T-cell (primary cell): Measurements from ENCODE around the gene ASAP2. TPM values are rescaled to one million over a fixed set of nuclear protein-coding genes. Genes with fewer than 3 reads are reported as not detected.

Source experiments
- ATAC-seq, 4 experiments: fragments of 200-7000 bp in 3 of 4; fragments of 150-1000 bp in 1 of 4; cut with Tn5 transposase; replicated peaks in 1 of 4; 1 replicate in 3 of 4; 2 replicates in 1 of 4; pipeline ENCODE4 v1.10.0; 2021; ENCODE audit warnings: moderate library complexity in 3 of 4, mild to moderate bottlenecking in 2 of 4, moderate number of reproducible peaks in 1 of 4
- CTCF ChIA-PET, 2 donors: fragments of 300-600 bp; sonication (Branson Sonifier 250); formaldehyde crosslinking; loops; one replicate each; lab custom pipeline; 2022; ENCODE audit warnings: antibody characterized with exemption in 2 of 2; lab: Charles Lee
- POLR2A ChIA-PET, 2 donors: fragments of 300-600 bp; sonication (Branson Sonifier 250); formaldehyde crosslinking; loops; one replicate each; lab custom pipeline; 2022; ENCODE audit warnings: antibody characterized with exemption in 2 of 2; lab: Charles Lee
- DNase-seq, 35 experiments: peaks; one replicate each; pipeline versions ENCODE4 v3.0.0 to v3.0.0-alpha.2; 2013 to 2023
- H3K27ac ChIP-seq: one replicate; pipeline ENCODE4 v1.5.1; 2013; ENCODE audit warnings: low read length
- H3K27me3 ChIP-seq, 2 experiments: replicated peaks in 1 of 2; 1 replicate in 1 of 2; 2 replicates in 1 of 2; pipeline versions ENCODE4 v1.6.1 to v1.7.0; 2013; ENCODE audit warnings: low read length in 1 of 2, mixed read lengths in 1 of 2; ENCODE audit not compliant: control insufficient read depth in 2 of 2, insufficient read depth in 2 of 2; ENCODE audit errors: extremely low read depth in 1 of 2
- H3K36me3 ChIP-seq, 2 donors: 1 replicate in 1 of 2; 2 replicates in 1 of 2; pipeline versions ENCODE4 v1.6.1 to v1.7.0; 2013; ENCODE audit warnings: low read length in 1 of 2; ENCODE audit not compliant: control insufficient read depth in 2 of 2, insufficient read depth in 1 of 2; ENCODE audit errors: extremely low read depth in 1 of 2
- H3K4me1 ChIP-seq, 2 experiments: 1 replicate in 1 of 2; 2 replicates in 1 of 2; pipeline versions ENCODE4 v1.6.1 to v1.7.0; 2013; ENCODE audit warnings: low read length in 2 of 2, mixed read lengths in 1 of 2; ENCODE audit not compliant: insufficient read depth in 2 of 2, control insufficient read depth in 1 of 2; ENCODE audit errors: extremely low read depth in 1 of 2
- H3K4me3 ChIP-seq, 2 donors: 1 replicate in 1 of 2; 2 replicates in 1 of 2; pipeline versions ENCODE4 v1.5.1 to v1.7.0; 2013; ENCODE audit warnings: mild to moderate bottlenecking in 2 of 2, low read length in 1 of 2, moderate library complexity in 1 of 2; ENCODE audit not compliant: control insufficient read depth in 1 of 2; ENCODE audit errors: extremely low read depth in 1 of 2
- H3K9me3 ChIP-seq: 2 replicates; pipeline ENCODE4 v1.7.0; 2013
- H3K27ac Mint-ChIP-seq, 2 donors: one replicate each; pipeline ENCODE4 v1.8.0; 2020 to 2021; ENCODE audit warnings: mild to moderate bottlenecking in 2 of 2, mixed read lengths in 2 of 2
- H3K27me3 Mint-ChIP-seq, 2 donors: one replicate each; pipeline ENCODE4 v1.8.0; 2021 to 2022; ENCODE audit warnings: mixed read lengths in 2 of 2
- H3K36me3 Mint-ChIP-seq: one replicate; pipeline ENCODE4 v1.8.0; 2021; ENCODE audit warnings: mixed read lengths
- H3K4me1 Mint-ChIP-seq, 3 donors: one replicate each; pipeline ENCODE4 v1.8.0; 2020 to 2022; ENCODE audit warnings: mixed read lengths in 3 of 3, mild to moderate bottlenecking in 1 of 3
- H3K4me3 Mint-ChIP-seq, 3 donors: one replicate each; pipeline ENCODE4 v1.8.0; 2020 to 2022; ENCODE audit warnings: mild to moderate bottlenecking in 3 of 3, mixed read lengths in 3 of 3, moderate library complexity in 3 of 3
- H3K9me3 Mint-ChIP-seq, 3 donors: one replicate each; pipeline ENCODE4 v1.8.0; 2020 to 2022; ENCODE audit warnings: mixed read lengths in 3 of 3
- WGBS: methylation state at CpG from one replicate; pipeline ENCODE4 v1.1.5; 2013; ENCODE audit warnings: missing lambda C conversion rate; ENCODE audit not compliant: insufficient coverage; 5-methylcytosine and 5-hydroxymethylcytosine counted together
- total RNA-seq, 35 experiments: library from RNA in 6 of 35; stranded (reverse) in 6 of 35; fragments of 120-200 nt in 1 of 35; gene quantifications; one replicate each; pipeline versions ENCODE4 v1.2.1 to v1.2.4 and lab custom pipeline; 2013 to 2026

Gene ASAP2
- total RNA-seq, 5 donors from 2014 or later (not counting 1 experiment from before 2014, with no cell fraction given): 0.10 to 0.38 (median 0.27) TPM; not detected in 1

GRCh38 chr2:9250498-9251153 is 44.0 kb downstream of the ASAP2 start:
- no peaks in the 10 kb centered on the region for H3K4me1 Mint-ChIP-seq
- ChIA-PET CTCF (interaction anchor here in 1 of 2 donors (0.5 kb wide), 1 partner anchor 1329 kb away, joined by 3 read pairs; no protein-coding TSS in a partner anchor), POLR2A (no interaction called here)
- ATAC-seq: no peak
- no peak for DNase-seq
- whole genome bisulfite sequencing: 81% methylated on average over 11 of the region's 12 CpGs
- H3K27me3 Mint-ChIP-seq: peaks cover 19 to 22% of the 10 kb centered on the region in 2 donors
- Histone ChIP-seq H3K4me1 (no peaks in the 10 kb centered on the region), H3K27me3 (peaks cover 0 to 28% of the 10 kb centered on the region in 2 experiments), H3K27ac (no peak overlapping the region), H3K9me3 (no peaks in the 10 kb centered on the region), H3K36me3 (no peaks in the 10 kb centered on the region), H3K4me3 (no peak overlapping the region)
- H3K36me3 Mint-ChIP-seq: no peaks in the 10 kb centered on the region
- H3K4me3 Mint-ChIP-seq: no peak overlapping the region
- H3K9me3 Mint-ChIP-seq: no peaks in the 10 kb centered on the region
- peak overlapping the region in 1 of 2 donors; percentile 10 for H3K27ac Mint-ChIP-seq

GRCh38 chr2:9251154-9252001 is 44.8 kb downstream of the ASAP2 start:
- Histone ChIP-seq H3K27ac (no peak overlapping the region), H3K36me3 (no peaks in the 10 kb centered on the region), H3K4me3 (no peak overlapping the region), H3K9me3 (no peaks in the 10 kb centered on the region), H3K27me3 (peaks cover 0 to 28% of the 10 kb centered on the region in 2 experiments), H3K4me1 (no peaks in the 10 kb centered on the region)
- 25% methylated on average over 2 of the region's 16 CpGs for WGBS
- ChIA-PET CTCF (no interaction called here), POLR2A (interaction anchor here in 1 of 2 donors (0.7 kb wide), 1 partner anchor 1539 kb away, joined by 3 read pairs; no protein-coding TSS in a partner anchor)
- Mint-ChIP-seq H3K27me3 (peaks cover 19 to 22% of the 10 kb centered on the region in 2 donors), H3K4me3 (no peak overlapping the region), H3K27ac (no peak overlapping the region), H3K9me3 (no peaks in the 10 kb centered on the region), H3K4me1 (no peaks in the 10 kb centered on the region), H3K36me3 (no peaks in the 10 kb centered on the region)
- ATAC-seq (no peak), DNase-seq (no peak)

GRCh38 chr2:9252002-9252357 is 45.4 kb downstream of the ASAP2 start:
- Mint-ChIP-seq H3K9me3 (no peaks in the 10 kb centered on the region), H3K4me3 (no peak overlapping the region), H3K36me3 (no peaks in the 10 kb centered on the region), H3K27ac (no peak overlapping the region), H3K4me1 (no peaks in the 10 kb centered on the region), H3K27me3 (peaks cover 19 to 22% of the 10 kb centered on the region in 2 donors)
- H3K27ac ChIP-seq: no peak overlapping the region
- no peaks in the 10 kb centered on the region for H3K36me3 ChIP-seq
- H3K4me3 ChIP-seq: no peak overlapping the region
- ATAC-seq (no peak), DNase-seq (no peak)
- H3K27me3 ChIP-seq: peaks cover 0 to 26% of the 10 kb centered on the region in 2 experiments
- 81% methylated on average over 5 of the region's 5 CpGs for WGBS
- no peaks in the 10 kb centered on the region for H3K4me1 ChIP-seq
- no peaks in the 10 kb centered on the region for H3K9me3 ChIP-seq
- POLR2A ChIA-PET: interaction anchor here in 1 of 2 donors (0.7 kb wide), 1 partner anchor 1539 kb away, joined by 3 read pairs; no protein-coding TSS in a partner anchor
- CTCF ChIA-PET: no interaction called here

GRCh38 chr2:9255416-9255815 is 48.8 kb downstream of the ASAP2 start:
- Mint-ChIP-seq H3K36me3 (no peaks in the 10 kb centered on the region), H3K4me1 (no peaks in the 10 kb centered on the region), H3K27ac (no peak overlapping the region), H3K27me3 (peaks cover 5 to 11% of the 10 kb centered on the region in 2 donors), H3K4me3 (no peak overlapping the region), H3K9me3 (no peaks in the 10 kb centered on the region)
- ChIA-PET CTCF (no interaction called here), POLR2A (no interaction called here)
- Histone ChIP-seq H3K9me3 (no peaks in the 10 kb centered on the region), H3K36me3 (no peaks in the 10 kb centered on the region), H3K27ac (no peak overlapping the region), H3K27me3 (peaks cover 0 to 14% of the 10 kb centered on the region in 2 experiments), H3K4me1 (no peaks in the 10 kb centered on the region), H3K4me3 (no peak overlapping the region)
- 83% methylated on average over 3 of the region's 4 CpGs for WGBS
- DNase-seq: no peak
- ATAC-seq: no peak

GRCh38 chr2:9256147-9256546 is 49.5 kb downstream of the ASAP2 start:
- H3K9me3 ChIP-seq: no peaks in the 10 kb centered on the region
- no peak overlapping the region for H3K27ac ChIP-seq
- WGBS: 89% methylated on average over 3 of the region's 4 CpGs
- H3K27me3 ChIP-seq: peaks cover 0 to 8% of the 10 kb centered on the region in 2 experiments
- no peak overlapping the region for H3K4me3 ChIP-seq
- ChIA-PET CTCF (no interaction called here), POLR2A (no interaction called here)
- Mint-ChIP-seq H3K4me3 (no peak overlapping the region), H3K4me1 (no peaks in the 10 kb centered on the region), H3K9me3 (no peaks in the 10 kb centered on the region), H3K27me3 (peaks cover 0 to 5% of the 10 kb centered on the region in 2 donors), H3K27ac (no peak overlapping the region), H3K36me3 (no peaks in the 10 kb centered on the region)
- ATAC-seq (no peak), DNase-seq (no peak)
- H3K4me1 ChIP-seq: no peaks in the 10 kb centered on the region
- no peaks in the 10 kb centered on the region for H3K36me3 ChIP-seq

GRCh38 chr2:9256570-9257043 is 50.0 kb downstream of the ASAP2 start:
- CTCF ChIA-PET: no interaction called here
- WGBS: 80% methylated on average over 1 of the region's 2 CpGs

More at GRCh38 chr2:9256570-9257043, 50.0 kb downstream of the ASAP2 start:
- Histone ChIP-seq H3K9me3 (no peaks in the 10 kb centered on the region), H3K36me3 (no peaks in the 10 kb centered on the region), H3K27me3 (peaks cover 0 to 4% of the 10 kb centered on the region in 2 experiments), H3K4me1 (no peaks in the 10 kb centered on the region), H3K4me3 (no peak overlapping the region), H3K27ac (no peak overlapping the region)
- Mint-ChIP-seq H3K4me1 (no peaks in the 10 kb centered on the region), H3K9me3 (no peaks in the 10 kb centered on the region), H3K27ac (no peak overlapping the region), H3K27me3 (peaks cover 0 to under 1% of the 10 kb centered on the region in 2 donors), H3K36me3 (no peaks in the 10 kb centered on the region), H3K4me3 (no peak overlapping the region)
- POLR2A ChIA-PET: no interaction called here
- DNase-seq: no peak
- no peak for ATAC-seq
